ENCODE data around the gene EMX1.

EMX1 gene

DNA sequence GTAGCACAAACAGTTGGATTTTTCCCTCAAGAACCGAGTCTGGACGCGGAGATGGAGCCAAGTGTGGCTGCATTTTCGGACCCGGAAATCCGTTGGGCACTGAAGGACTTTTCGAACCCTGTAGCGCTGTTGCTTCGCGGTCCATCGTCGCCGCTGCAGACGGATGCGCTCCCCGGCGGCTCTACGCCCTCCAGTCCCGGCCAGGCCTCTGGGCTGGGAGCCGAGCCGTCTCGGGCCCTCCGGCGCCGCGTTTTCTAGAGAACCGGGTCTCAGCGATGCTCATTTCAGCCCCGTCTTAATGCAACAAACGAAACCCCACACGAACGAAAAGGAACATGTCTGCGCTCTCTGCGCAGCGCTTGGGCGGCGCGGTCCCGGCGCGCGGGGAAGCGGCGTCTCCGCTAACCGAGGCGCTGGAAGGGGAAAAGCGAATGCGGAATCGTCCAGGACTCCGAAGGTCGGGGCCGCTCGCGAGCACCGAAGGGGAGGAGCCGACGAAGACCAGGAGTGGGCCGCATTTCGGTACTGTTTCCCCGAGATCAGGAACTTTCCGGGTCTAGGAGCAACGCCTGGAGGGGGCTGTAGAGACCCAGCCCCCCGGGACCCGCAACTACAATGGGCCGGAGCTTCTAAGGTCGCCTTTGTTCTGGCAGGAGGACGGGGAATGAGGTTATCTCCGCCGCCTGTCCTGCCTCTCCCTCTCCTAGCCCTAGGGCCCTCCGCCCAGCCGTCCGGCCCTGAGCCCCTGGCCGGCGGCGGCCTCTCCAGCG lies 3.2 kb downstream of the EMX1 start:
- H3K27me3 ChIP-seq (ENCODE audit: insufficient read depth, low read length) = peaks cover 100% of the 10 kb centered on the region
- H3K4me1 ChIP-seq (ENCODE audit: insufficient read depth, low read length) = peaks cover 9% of the 10 kb centered on the region
- no peak overlapping the region for H3K27ac ChIP-seq (ENCODE audit: low read length)
- peaks cover 9% of the 10 kb centered on the region; the same call in 1 of the 2 replicates for H3K9me3 ChIP-seq (ENCODE audit: insufficient read depth, low read depth, low read length)
- peak overlapping the region; percentile 56 for H3K4me3 ChIP-seq (ENCODE audit: low read length)
- H3K36me3 ChIP-seq (ENCODE audit: insufficient read depth, low read depth, low read length) = no peaks in the 10 kb centered on the region
- no peak overlapping the region for H3K9ac ChIP-seq (ENCODE audit: low read depth, low read length)

DNA sequence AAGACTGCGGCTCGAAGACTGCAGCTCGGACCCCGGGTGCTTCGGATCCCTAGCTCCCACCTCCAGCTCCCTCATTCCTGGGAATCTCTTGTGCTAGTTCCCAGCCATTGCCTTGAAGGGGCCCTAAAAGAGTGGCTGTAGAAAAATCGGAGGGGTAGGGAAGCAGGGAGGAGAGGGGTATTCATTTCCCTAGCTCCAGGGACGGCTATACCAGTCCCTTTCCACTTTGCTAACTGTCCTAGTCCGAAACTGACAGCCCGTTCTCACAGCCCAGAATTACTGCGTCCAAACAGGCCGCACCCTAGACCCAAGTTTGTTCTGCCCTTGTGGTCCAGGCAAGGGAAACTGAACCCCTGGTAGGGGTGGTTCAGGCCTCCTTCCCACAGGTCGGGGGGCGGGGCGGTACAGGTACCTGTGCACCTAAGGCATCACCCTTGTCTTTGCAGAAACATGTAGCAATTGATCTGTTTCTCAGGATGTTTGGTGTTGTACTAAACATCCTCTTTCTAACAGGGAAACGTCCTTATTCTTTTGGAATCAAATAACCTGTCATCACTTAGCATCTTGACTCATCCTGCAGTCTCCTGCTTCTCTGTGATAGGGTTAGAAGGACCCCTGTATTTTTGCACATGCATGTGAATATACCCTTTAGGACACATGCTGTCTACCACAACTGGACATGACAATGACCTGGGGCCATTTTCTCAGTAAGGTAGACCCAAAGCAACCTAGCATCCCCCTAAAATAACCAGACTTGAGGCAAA lies 4.0 kb downstream of the EMX1 start:
- peaks cover 9% of the 10 kb centered on the region; the same call in 1 of the 2 replicates for H3K9me3 ChIP-seq (ENCODE audit: insufficient read depth, low read depth, low read length)
- no peak overlapping the region for H3K27ac ChIP-seq (ENCODE audit: low read length)
- H3K4me1 ChIP-seq (ENCODE audit: insufficient read depth, low read length) = peaks cover 14% of the 10 kb centered on the region
- no peaks in the 10 kb centered on the region for H3K36me3 ChIP-seq (ENCODE audit: insufficient read depth, low read depth, low read length)
- H3K4me3 ChIP-seq (ENCODE audit: low read length) = peak overlapping the region; percentile 56; the same call in 1 of the 2 replicates
- H3K27me3 ChIP-seq (ENCODE audit: insufficient read depth, low read length) = peaks cover 100% of the 10 kb centered on the region
- H3K9ac ChIP-seq (ENCODE audit: low read depth, low read length) = no peak overlapping the region

DNA sequence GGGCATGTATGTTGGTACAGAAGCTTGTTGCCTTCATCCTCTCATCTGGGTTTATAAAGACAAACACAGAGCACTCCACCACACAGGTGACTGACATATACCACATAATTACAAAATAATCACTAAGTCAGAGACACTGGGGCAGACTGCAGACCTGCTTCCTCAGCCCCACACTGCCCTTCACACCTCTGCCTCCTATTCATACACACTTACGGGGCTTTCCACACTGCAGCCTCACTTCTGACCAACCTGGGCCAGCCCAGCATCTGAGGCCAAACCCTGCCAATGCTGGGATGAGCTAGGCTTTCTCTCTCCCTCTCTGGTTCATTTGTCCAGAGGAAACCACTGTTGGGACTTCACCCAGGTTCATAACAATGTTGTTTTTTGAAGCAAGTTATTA lies 4.5 kb downstream of the EMX1 start:
- Histone ChIP-seq H3K36me3 (ENCODE audit: insufficient read depth, low read depth, low read length) (no peaks in the 10 kb centered on the region), H3K9ac (ENCODE audit: low read depth, low read length) (no peak overlapping the region), H3K4me3 (ENCODE audit: low read length) (no peak overlapping the region), H3K27me3 (ENCODE audit: insufficient read depth, low read length) (peaks cover 100% of the 10 kb centered on the region), H3K27ac (ENCODE audit: low read length) (no peak overlapping the region), H3K4me1 (ENCODE audit: insufficient read depth, low read length) (peaks cover 14% of the 10 kb centered on the region), H3K9me3 (ENCODE audit: insufficient read depth, low read depth, low read length) (peaks cover 9% of the 10 kb centered on the region; the same call in 1 of the 2 replicates)

DNA sequence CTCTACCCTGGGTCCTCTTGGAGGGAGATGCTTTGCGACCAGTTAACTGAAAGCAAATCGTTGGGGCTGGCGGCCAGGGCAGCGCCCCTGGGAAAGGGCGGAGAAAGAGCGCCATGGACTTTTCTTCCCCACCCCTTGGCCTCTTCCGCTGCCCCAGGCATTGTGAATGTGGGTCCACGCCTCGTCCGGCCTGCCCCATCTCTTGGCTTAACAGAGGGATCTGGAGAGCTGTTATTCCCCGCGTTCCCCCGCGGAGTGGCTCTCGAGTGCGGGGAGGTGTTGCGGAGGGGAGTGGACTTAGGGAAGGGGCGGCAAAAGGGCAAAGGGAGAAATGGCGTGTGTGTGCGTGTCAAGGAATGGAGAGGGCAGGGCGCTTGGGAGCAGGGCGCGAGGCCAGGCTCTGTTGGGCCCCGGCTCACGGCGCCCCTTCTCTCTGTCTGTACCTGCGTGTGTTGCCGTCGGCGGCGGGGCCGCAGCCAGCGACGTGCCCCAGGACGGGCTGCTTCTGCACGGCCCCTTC lies 6.6 kb downstream of the EMX1 start:
- Histone ChIP-seq H3K36me3 (ENCODE audit: insufficient read depth, low read depth, low read length) (no peaks in the 10 kb centered on the region), H3K9me3 (ENCODE audit: insufficient read depth, low read depth, low read length) (peaks cover 9% of the 10 kb centered on the region; the same call in 1 of the 2 replicates), H3K27ac (ENCODE audit: low read length) (no peak overlapping the region), H3K4me3 (ENCODE audit: low read length) (peak overlapping the region; percentile 53; the same call in 1 of the 2 replicates), H3K27me3 (ENCODE audit: insufficient read depth, low read length) (peaks cover 100% of the 10 kb centered on the region), H3K9ac (ENCODE audit: low read depth, low read length) (no peak overlapping the region), H3K4me1 (ENCODE audit: insufficient read depth, low read length) (peaks cover 11% of the 10 kb centered on the region)

DNA sequence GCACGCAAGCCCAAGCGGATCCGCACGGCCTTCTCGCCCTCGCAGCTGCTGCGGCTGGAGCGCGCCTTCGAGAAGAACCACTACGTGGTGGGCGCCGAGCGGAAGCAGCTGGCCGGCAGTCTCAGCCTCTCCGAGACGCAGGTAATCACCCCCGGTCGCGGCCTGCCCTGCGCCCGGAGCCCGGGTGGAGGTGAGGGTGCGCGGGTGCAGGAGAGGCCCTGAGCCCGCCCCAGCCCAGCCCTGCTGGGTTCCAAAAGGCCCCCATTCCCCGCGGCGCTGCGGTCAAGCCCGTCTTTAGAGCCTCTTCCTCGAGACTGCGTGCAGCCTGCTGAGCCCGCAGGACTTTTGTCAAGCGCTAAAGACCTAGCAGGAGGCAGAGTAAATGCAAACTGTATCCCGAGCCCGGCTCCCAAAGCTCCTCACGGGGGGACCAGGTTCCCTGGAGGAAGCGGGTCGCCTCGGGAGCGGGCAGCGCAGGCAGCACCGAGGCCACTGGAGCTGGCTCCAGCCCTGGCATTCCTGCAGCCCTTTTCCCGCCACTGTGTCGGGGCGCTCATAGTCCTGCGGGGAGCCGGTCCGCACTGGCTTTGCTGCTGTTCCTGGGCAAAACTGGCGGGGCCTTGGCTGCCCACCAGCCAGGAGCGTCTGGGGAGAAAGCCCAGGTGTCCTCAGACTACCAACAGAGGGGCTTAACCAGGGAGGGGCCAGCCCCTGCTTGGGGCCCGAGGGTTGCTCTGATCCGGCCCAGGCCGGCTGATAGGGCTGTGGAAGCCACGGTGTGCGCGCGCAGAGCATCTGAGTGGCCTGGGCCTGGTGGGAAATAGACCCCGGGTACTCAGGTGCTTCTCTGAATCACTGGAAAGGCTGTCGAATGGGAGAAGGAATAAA lies 7.3 kb downstream of the EMX1 start:
- H3K4me3 ChIP-seq (ENCODE audit: low read length) = peak overlapping the region; percentile 53; the same call in 1 of the 2 replicates
- H3K36me3 ChIP-seq (ENCODE audit: insufficient read depth, low read depth, low read length) = no peaks in the 10 kb centered on the region
- H3K27me3 ChIP-seq (ENCODE audit: insufficient read depth, low read length) = peaks cover 100% of the 10 kb centered on the region
- H3K9ac ChIP-seq (ENCODE audit: low read depth, low read length) = no peak overlapping the region
- peaks cover 9% of the 10 kb centered on the region; the same call in 1 of the 2 replicates for H3K9me3 ChIP-seq (ENCODE audit: insufficient read depth, low read depth, low read length)
- H3K27ac ChIP-seq (ENCODE audit: low read length) = no peak overlapping the region
- peaks cover 6% of the 10 kb centered on the region for H3K4me1 ChIP-seq (ENCODE audit: insufficient read depth, low read length)

DNA sequence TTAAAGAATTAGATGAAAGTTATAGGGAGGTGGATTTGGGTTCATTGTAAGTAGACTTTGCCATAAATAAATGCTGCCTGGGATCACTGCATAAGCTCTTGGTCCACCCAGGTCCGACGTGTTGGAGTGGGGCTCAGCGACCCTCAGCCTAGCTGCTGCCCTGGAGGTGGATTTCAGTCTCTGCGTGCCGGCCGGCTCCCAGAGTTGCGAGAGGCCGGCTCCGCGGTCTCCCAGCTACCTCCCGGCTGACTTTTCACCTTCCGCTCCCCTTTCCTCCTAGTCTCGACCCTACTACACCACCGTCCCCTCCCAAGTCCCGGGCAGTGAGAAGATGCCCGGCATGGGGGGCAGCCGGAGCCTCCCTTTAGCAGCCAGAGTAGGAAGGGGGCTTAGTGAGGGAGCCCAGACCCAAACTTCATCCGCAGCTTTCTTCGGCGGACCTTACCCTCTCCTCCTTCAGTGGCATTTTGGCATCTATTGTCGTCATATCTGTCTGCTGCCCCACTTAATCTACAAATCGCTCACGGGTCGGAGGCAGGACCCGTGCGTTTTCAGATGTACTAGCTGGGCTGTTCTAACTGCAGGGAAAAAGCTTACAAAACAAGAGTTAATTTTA lies 8.1 kb downstream of the EMX1 start:
- Histone ChIP-seq H3K36me3 (ENCODE audit: insufficient read depth, low read depth, low read length) (no peaks in the 10 kb centered on the region), H3K4me3 (ENCODE audit: low read length) (peak overlapping the region; percentile 53; the same call in 1 of the 2 replicates), H3K4me1 (ENCODE audit: insufficient read depth, low read length) (peaks cover 6% of the 10 kb centered on the region), H3K9me3 (ENCODE audit: insufficient read depth, low read depth, low read length) (peaks cover 9% of the 10 kb centered on the region; the same call in 1 of the 2 replicates), H3K27ac (ENCODE audit: low read length) (no peak overlapping the region), H3K9ac (ENCODE audit: low read depth, low read length) (no peak overlapping the region), H3K27me3 (ENCODE audit: insufficient read depth, low read length) (peaks cover 100% of the 10 kb centered on the region)

DNA sequence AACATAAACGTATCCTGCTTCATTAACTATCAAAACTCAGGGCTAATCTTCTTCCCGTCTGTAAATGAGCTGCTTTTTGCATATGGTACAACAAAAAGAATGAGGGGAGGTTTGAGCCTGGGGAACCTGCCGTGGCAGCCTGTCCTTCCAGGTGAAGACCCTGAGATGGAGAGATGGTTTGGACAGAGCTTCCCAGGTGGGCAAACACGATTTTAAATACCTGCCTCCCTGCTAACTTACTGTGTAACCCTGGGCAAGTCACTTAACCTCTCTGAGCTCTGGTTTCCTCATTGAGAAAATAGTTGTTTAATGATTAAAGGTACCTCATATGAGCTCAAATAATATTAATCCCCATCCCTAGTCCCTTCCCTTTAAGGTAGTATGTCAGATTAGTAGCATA lies 9.0 kb downstream of the EMX1 start:
- Histone ChIP-seq H3K27me3 (ENCODE audit: insufficient read depth, low read length) (peaks cover 100% of the 10 kb centered on the region), H3K4me3 (ENCODE audit: low read length) (no peak overlapping the region), H3K9me3 (ENCODE audit: insufficient read depth, low read depth, low read length) (peaks cover 8% of the 10 kb centered on the region; the same call in 1 of the 2 replicates), H3K27ac (ENCODE audit: low read length) (no peak overlapping the region), H3K9ac (ENCODE audit: low read depth, low read length) (no peak overlapping the region), H3K4me1 (ENCODE audit: insufficient read depth, low read length) (peaks cover 6% of the 10 kb centered on the region), H3K36me3 (ENCODE audit: insufficient read depth, low read depth, low read length) (no peaks in the 10 kb centered on the region)

DNA sequence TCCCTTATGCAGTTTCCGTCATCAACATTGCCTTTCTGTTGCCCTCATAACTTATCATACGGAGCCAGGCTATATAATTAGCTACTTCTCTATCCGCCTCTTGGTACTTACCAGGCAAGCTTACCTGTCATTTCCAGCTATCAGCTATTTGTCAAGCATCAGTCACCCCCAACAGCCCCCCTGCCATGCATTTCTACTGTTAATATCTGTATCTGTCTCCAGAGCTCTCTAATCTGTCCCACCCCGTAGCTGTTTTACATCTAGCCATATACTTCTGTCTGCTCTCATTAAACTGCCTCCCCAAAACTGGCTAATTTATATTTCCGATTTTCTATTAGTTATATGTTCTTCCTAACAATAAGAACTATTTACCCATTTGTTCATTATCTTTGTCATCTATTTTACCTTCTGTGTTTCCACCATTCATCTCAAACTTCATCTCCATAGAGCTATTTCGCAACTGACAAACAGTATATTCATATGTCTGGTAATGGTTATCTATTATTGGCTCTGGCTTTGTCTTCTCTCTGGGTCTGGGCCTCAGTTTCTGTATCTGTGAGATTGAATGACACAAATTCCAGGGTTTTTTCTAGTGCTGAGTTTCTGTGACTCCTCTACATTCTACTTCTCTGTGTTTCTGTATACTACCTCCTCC lies 9.6 kb downstream of the EMX1 start:
- peaks cover 100% of the 10 kb centered on the region for H3K27me3 ChIP-seq (ENCODE audit: insufficient read depth, low read length)
- H3K4me3 ChIP-seq (ENCODE audit: low read length) = no peak overlapping the region
- peaks cover 6% of the 10 kb centered on the region; the same call in 1 of the 2 replicates for H3K9me3 ChIP-seq (ENCODE audit: insufficient read depth, low read depth, low read length)
- no peaks in the 10 kb centered on the region for H3K36me3 ChIP-seq (ENCODE audit: insufficient read depth, low read depth, low read length)
- no peak overlapping the region for H3K27ac ChIP-seq (ENCODE audit: low read length)
- peaks cover 6% of the 10 kb centered on the region; the same call in 1 of the 2 replicates for H3K4me1 ChIP-seq (ENCODE audit: insufficient read depth, low read length)
- no peak overlapping the region for H3K9ac ChIP-seq (ENCODE audit: low read depth, low read length)

DNA sequence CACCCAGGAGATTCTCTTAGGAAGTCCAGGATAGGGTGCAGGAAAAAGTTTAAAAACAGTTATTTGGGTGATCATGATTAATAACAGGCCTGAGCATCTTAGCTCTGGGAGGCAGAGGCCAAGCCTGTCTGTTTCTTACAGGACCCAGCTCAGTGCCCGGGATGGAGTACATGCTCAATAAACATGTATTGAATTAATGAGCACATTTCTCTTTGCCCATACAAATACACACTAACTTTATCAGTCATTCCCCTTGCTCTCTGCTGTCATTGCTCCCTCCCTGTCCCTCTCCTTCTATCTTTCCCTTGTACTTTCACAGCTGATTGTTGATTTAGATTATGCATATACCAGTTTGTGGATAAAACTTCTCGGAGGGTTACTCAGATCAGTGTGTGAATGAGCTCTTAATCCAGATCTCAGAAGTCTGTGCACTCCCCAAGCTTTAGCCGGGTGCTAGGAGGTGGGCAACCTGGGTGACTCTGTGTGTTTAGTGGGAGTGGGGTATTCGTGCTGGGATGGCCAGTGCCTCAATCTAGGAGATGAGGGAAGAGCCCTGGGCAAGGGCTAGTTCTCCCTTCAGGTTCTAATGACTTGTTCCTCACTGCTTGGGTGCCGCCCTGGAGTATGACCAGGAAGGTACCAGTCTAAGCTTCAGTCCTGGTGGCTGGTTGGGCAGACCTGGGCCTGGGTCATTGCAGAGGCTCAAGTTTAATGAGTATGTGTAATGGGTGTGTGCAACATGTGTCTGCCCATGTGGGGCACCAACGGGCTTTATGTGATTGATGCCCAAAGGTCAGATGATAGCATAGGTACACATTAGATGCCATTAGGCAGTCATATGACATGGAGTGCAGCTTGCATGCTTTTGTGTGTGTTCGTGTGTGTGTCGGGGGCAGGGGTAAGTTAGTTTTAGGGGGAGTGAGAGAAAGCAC lies 10.6 kb downstream of the EMX1 start:
- peaks cover 100% of the 10 kb centered on the region for H3K27me3 ChIP-seq (ENCODE audit: insufficient read depth, low read length)
- no peak overlapping the region for H3K27ac ChIP-seq (ENCODE audit: low read length)
- H3K9me3 ChIP-seq (ENCODE audit: insufficient read depth, low read depth, low read length) = 0 out of 2 replicates have a peak, but pooled peaks cover 3% of the 10 kb centered on the region
- H3K4me1 ChIP-seq (ENCODE audit: insufficient read depth, low read length) = peaks cover 6% of the 10 kb centered on the region; the same call in 1 of the 2 replicates
- H3K36me3 ChIP-seq (ENCODE audit: insufficient read depth, low read depth, low read length) = no peaks in the 10 kb centered on the region
- no peak overlapping the region for H3K9ac ChIP-seq (ENCODE audit: low read depth, low read length)
- no peak overlapping the region for H3K4me3 ChIP-seq (ENCODE audit: low read length)

DNA sequence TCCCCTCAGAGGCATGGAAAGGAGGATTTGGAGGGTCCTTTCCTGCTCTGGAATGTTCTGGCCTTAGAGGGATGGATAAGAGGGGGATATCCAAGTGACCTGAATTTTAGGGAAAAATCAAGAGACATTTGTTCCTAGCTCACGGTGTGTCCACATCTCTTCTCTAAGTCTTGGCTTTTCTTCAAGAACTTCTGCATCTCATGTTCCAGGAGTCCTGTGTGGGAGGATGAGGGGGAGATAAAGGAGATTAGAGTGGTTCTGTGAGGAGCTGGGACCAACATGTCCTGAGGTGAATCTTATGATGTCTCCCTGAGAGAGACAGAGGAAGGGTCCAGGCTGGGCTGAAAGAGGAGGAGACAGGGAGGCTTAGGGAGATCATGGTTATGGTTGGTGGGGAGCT lies 11.7 kb downstream of the EMX1 start:
- no peak overlapping the region for H3K9ac ChIP-seq (ENCODE audit: low read depth, low read length)
- H3K4me3 ChIP-seq (ENCODE audit: low read length) = no peak overlapping the region
- H3K4me1 ChIP-seq (ENCODE audit: insufficient read depth, low read length) = peaks cover 6% of the 10 kb centered on the region; the same call in 1 of the 2 replicates
- H3K27ac ChIP-seq (ENCODE audit: low read length) = no peak overlapping the region
- H3K9me3 ChIP-seq (ENCODE audit: insufficient read depth, low read depth, low read length) = no peaks in the 10 kb centered on the region
- no peaks in the 10 kb centered on the region for H3K36me3 ChIP-seq (ENCODE audit: insufficient read depth, low read depth, low read length)
- peaks cover 98% of the 10 kb centered on the region for H3K27me3 ChIP-seq (ENCODE audit: insufficient read depth, low read length)

Measured in iPS-20b (cell line).